ENCODE data around the gene SOD2. TPM values are rescaled to one million over a fixed set of nuclear protein-coding genes. Genes with fewer than 3 reads are reported as not detected.

Gene SOD2
- total RNA-seq, 1 experiment from 2014 or later = 80.5 TPM

DNA sequence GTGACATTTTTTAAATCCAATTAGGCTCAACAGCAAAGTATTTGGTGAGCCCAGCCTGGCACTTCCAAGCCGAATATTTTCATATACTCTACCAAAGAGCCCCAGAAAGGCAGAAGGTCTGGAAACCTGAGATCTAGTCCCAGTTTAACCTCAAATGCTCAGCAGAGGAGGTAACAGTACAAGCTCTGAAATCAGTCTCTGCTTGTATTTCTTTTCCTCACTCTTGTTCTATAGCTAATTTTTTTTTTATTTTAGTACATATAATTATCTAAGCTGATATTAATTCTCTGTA is 9.1 kb downstream of the SOD2 start:
- Histone ChIP-seq H3K79me2 (ENCODE audit: insufficient read depth, low read length) (no peaks in the 10 kb centered on the region), H4K20me1 (ENCODE audit: control insufficient read depth, insufficient read depth, insufficient read length) (no peaks in the 10 kb centered on the region), H2AFZ (ENCODE audit: low read length) (no peak overlapping the region), H3K14ac (ENCODE audit: insufficient read depth, low read length) (no peak overlapping the region), H4K8ac (replicated peaks; ENCODE audit: insufficient read length, low read depth, low read length) (no peak overlapping the region), H4K5ac (ENCODE audit: insufficient read length, low read depth, low read length) (no peak overlapping the region), H2BK12ac (ENCODE audit: insufficient read length, low read depth, low read length) (no peak overlapping the region), H3K27me3 (ENCODE audit: insufficient read depth, low read length) (no peaks in the 10 kb centered on the region), H3K27ac (ENCODE audit: insufficient read length, low read depth, low read length) (no peak overlapping the region), H3K79me1 (ENCODE audit: insufficient read depth, low read depth, low read length, poor library complexity, severe bottlenecking) (no peaks in the 10 kb centered on the region), H3K9ac (ENCODE audit: extremely low read depth, insufficient read length, low read length) (no peak overlapping the region), H3K4me1 (ENCODE audit: insufficient read depth, low read length) (no peaks in the 10 kb centered on the region), H2BK120ac (ENCODE audit: low read depth, low read length, poor library complexity, severe bottlenecking) (no peak overlapping the region), H3K56ac (ENCODE audit: insufficient read length, low read depth, low read length) (no peak overlapping the region), H3K4me2 (ENCODE audit: insufficient read depth, insufficient read length, low read length) (no peak overlapping the region), H2BK5ac (ENCODE audit: insufficient read length, low read length) (no peak overlapping the region), H3K23me2 (ENCODE audit: insufficient read length, low read depth, low read length, poor library complexity, severe bottlenecking) (no peaks in the 10 kb centered on the region), H2BK15ac (ENCODE audit: low read depth, low read length) (no peak overlapping the region), H3K9me3 (ENCODE audit: control insufficient read depth, low read depth, low read length) (no peaks in the 10 kb centered on the region), H2BK20ac (ENCODE audit: low read depth, low read length, poor library complexity, severe bottlenecking) (no peak overlapping the region), H3K23ac (ENCODE audit: insufficient read length, low read depth, low read length) (no peak overlapping the region), H3T11ph (ENCODE audit: low read length) (no peak overlapping the region), H2AK5ac (ENCODE audit: insufficient read length, low read length) (no peak overlapping the region), H3K18ac (ENCODE audit: insufficient read length, low read depth, low read length) (no peak overlapping the region), H3K4ac (ENCODE audit: low read depth, low read length) (no peak overlapping the region), H4K91ac (ENCODE audit: insufficient read length, low read depth, low read length) (no peak overlapping the region)
- no peak overlapping the region for H3K4me3 Mint-ChIP-seq
- H3K36me3 Mint-ChIP-seq (ENCODE audit: insufficient read depth in 1 of 3, low read depth in 3 of 3) = peaks cover 26 to 59% (median 56%) of the 10 kb centered on the region in 3 experiments; a peak in 6 of 7 replicates
- H3K9me3 Mint-ChIP-seq = no peaks in the 10 kb centered on the region
- H3K4me1 Mint-ChIP-seq = 0 out of 4 replicates have a peak, but pooled peaks cover 0 to under 1% of the 10 kb centered on the region in 2 experiments
- whole genome bisulfite sequencing (ENCODE audit: extremely low coverage, insufficient read length, low lambda C conversion rate) = no CpG with 5 or more reads among the region's 1 CpG
- no peak overlapping the region for H3K27ac Mint-ChIP-seq
- TF ChIP-seq, protein P1, sequence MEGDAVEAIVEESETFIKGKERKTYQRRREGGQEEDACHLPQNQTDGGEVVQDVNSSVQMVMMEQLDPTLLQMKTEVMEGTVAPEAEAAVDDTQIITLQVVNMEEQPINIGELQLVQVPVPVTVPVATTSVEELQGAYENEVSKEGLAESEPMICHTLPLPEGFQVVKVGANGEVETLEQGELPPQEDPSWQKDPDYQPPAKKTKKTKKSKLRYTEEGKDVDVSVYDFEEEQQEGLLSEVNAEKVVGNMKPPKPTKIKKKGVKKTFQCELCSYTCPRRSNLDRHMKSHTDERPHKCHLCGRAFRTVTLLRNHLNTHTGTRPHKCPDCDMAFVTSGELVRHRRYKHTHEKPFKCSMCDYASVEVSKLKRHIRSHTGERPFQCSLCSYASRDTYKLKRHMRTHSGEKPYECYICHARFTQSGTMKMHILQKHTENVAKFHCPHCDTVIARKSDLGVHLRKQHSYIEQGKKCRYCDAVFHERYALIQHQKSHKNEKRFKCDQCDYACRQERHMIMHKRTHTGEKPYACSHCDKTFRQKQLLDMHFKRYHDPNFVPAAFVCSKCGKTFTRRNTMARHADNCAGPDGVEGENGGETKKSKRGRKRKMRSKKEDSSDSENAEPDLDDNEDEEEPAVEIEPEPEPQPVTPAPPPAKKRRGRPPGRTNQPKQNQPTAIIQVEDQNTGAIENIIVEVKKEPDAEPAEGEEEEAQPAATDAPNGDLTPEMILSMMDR (conservative IDR thresholded peaks at IDR 0.05) = no peak
- DNase-seq = no peak
- no peaks in the 10 kb centered on the region for H3K27me3 Mint-ChIP-seq (ENCODE audit: low read depth)

Data from H9 (cell line).